Hepatocyte (in vitro differentiated cells): ENCODE measurements around the gene KCNK13. TPM values are rescaled to one million over a fixed set of nuclear protein-coding genes. Genes with fewer than 3 reads are reported as not detected.
"Not testable (repeated sequence)": the region's sequence is repeated elsewhere in the genome, so short reads cannot be mapped to it uniquely, and the experiment has no call there.

Experiments used
- DNase-seq: peaks from one replicate; pipeline ENCODE4 v3.0.0-alpha.2; 2016; ENCODE audit warnings: low spot score
- H2AFZ ChIP-seq: fragments of 200-600 bp; sonication (generic); 2 replicates; pipeline ENCODE4 v1.6.0; 2016; ENCODE audit warnings: antibody characterized with exemption, mild to moderate bottlenecking
- H3K27ac ChIP-seq: fragments of 200-600 bp; sonication (generic); 2 replicates; pipeline ENCODE4 v1.5.1; 2016; ENCODE audit warnings: mild to moderate bottlenecking
- H3K27me3 ChIP-seq: fragments of 200-600 bp; sonication (generic); 2 replicates; pipeline ENCODE4 v1.6.1; 2016
- H3K36me3 ChIP-seq: fragments of 200-600 bp; sonication (generic); replicated peaks from 2 replicates; pipeline ENCODE4 v1.5.1; 2016; ENCODE audit warnings: low read depth; ENCODE audit not compliant: insufficient read depth
- H3K4me1 ChIP-seq: fragments of 200-600 bp; sonication (generic); 2 replicates; pipeline ENCODE4 v1.5.1; 2016; ENCODE audit warnings: mild to moderate bottlenecking, moderate library complexity; ENCODE audit not compliant: insufficient read depth
- H3K4me2 ChIP-seq: fragments of 200-600 bp; sonication (generic); 2 replicates; pipeline ENCODE4 v1.6.0; 2016
- H3K4me3 ChIP-seq: fragments of 200-600 bp; sonication (generic); 2 replicates; pipeline ENCODE4 v1.5.1; 2016; ENCODE audit warnings: mild to moderate bottlenecking
- H3K79me2 ChIP-seq: fragments of 200-600 bp; sonication (generic); 2 replicates; pipeline ENCODE4 v1.6.0; 2017; ENCODE audit warnings: mild to moderate bottlenecking
- H3K9me2 ChIP-seq: fragments of 200-600 bp; sonication (generic); replicated peaks from 2 replicates; pipeline ENCODE4 v1.6.0; 2017; ENCODE audit warnings: mild to moderate bottlenecking; ENCODE audit not compliant: insufficient read depth
- H3K9me3 ChIP-seq: fragments of 200-600 bp; sonication (generic); 2 replicates; pipeline ENCODE4 v1.5.1; 2016; ENCODE audit warnings: low read depth, mild to moderate bottlenecking
- H4K20me1 ChIP-seq: fragments of 200-600 bp; sonication (generic); 2 replicates; pipeline ENCODE4 v1.6.0; 2016; ENCODE audit warnings: mild to moderate bottlenecking; ENCODE audit not compliant: insufficient read depth, poor library complexity, severe bottlenecking
- EZH2 ChIP-seq: fragments of 200-600 bp; sonication (generic); IDR thresholded peaks from 2 replicates; pipeline ENCODE4 v1.6.1; 2016; ENCODE audit warnings: antibody characterized with exemption, mild to moderate bottlenecking, borderline replicate concordance
- EZH2phosphoT487 ChIP-seq: fragments of 200-600 bp; sonication (generic); IDR thresholded peaks from one replicate; pipeline ENCODE4 v1.6.1; 2018; ENCODE audit warnings: antibody characterized with exemption, mild to moderate bottlenecking, low read depth, moderate library complexity; ENCODE audit not compliant: unreplicated experiment, severe bottlenecking
- WGBS: methylation state at CpG from one replicate; pipeline ENCODE4 v1.1.6; 2016; ENCODE audit warnings: low lambda C conversion rate; ENCODE audit errors: missing lambda C conversion rate; 5-methylcytosine and 5-hydroxymethylcytosine counted together
- polyA plus RNA-seq: library from polyadenylated mRNA; unstranded; fragments of >200 nt; fragmentation: Nextera tagmentation; extraction: Ambion mirVana; gene quantifications from 2 replicates; pipeline ENCODE4 v1.2.1, GENCODE V29; 2016
- total RNA-seq: library from RNA; depleted of rRNA; stranded (reverse); fragments of >200 nt; gene quantifications from 2 replicates; pipeline ENCODE4 v1.2.3, GENCODE V29; 2014
- TF ChIP-seq, protein P1 (sequence below): fragments of 200-600 bp; sonication (generic); IDR thresholded peaks from 2 replicates; pipeline ENCODE4 v1.5.1; 2016; ENCODE audit warnings: antibody characterized with exemption, mild to moderate bottlenecking; ENCODE audit not compliant: poor library complexity

Gene KCNK13
- total and polyA plus RNA-seq, 2 experiments from 2014 or later, result 0.15 to 0.47 TPM

DNA sequence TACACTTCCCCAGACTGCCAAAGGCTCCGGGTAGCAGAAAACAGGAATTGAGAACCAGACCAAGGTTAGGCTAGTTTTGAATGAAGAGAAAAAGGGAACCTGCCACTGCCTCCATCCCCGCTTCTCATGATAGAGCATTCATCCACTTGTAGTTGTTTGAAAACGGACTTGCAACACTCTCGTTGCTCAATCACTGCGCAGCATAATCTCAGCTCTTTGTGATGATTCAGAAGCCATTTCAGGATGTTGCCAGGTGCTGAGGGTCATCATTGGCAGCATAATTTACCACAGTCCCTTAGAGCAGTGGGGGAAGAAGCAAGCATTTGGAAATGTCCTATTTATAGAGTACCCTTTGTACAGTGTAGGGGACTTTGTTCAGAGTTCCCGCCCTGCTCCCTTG is 25.6 kb downstream of the KCNK13 start:
- TF ChIP-seq EZH2 (no peak), EZH2phosphoT487 (no peak)
- TF ChIP-seq, protein P1, sequence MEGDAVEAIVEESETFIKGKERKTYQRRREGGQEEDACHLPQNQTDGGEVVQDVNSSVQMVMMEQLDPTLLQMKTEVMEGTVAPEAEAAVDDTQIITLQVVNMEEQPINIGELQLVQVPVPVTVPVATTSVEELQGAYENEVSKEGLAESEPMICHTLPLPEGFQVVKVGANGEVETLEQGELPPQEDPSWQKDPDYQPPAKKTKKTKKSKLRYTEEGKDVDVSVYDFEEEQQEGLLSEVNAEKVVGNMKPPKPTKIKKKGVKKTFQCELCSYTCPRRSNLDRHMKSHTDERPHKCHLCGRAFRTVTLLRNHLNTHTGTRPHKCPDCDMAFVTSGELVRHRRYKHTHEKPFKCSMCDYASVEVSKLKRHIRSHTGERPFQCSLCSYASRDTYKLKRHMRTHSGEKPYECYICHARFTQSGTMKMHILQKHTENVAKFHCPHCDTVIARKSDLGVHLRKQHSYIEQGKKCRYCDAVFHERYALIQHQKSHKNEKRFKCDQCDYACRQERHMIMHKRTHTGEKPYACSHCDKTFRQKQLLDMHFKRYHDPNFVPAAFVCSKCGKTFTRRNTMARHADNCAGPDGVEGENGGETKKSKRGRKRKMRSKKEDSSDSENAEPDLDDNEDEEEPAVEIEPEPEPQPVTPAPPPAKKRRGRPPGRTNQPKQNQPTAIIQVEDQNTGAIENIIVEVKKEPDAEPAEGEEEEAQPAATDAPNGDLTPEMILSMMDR, result no peak
- WGBS, result 92% methylated on average over 6 of the region's 6 CpGs
- no peak for DNase-seq
- H3K4me1 ChIP-seq, result no peaks in the 10 kb centered on the region
- no peak overlapping the region for H3K4me3 ChIP-seq
- H3K9me2 ChIP-seq, result no peaks in the 10 kb centered on the region
- H3K4me2 ChIP-seq, result no peak overlapping the region
- H4K20me1 ChIP-seq, result no peaks in the 10 kb centered on the region
- no peaks in the 10 kb centered on the region for H3K36me3 ChIP-seq
- no peaks in the 10 kb centered on the region for H3K9me3 ChIP-seq
- no peak overlapping the region for H2AFZ ChIP-seq
- H3K27me3 ChIP-seq, result no peaks in the 10 kb centered on the region
- H3K27ac ChIP-seq, result no peak overlapping the region
- no peaks in the 10 kb centered on the region for H3K79me2 ChIP-seq

DNA sequence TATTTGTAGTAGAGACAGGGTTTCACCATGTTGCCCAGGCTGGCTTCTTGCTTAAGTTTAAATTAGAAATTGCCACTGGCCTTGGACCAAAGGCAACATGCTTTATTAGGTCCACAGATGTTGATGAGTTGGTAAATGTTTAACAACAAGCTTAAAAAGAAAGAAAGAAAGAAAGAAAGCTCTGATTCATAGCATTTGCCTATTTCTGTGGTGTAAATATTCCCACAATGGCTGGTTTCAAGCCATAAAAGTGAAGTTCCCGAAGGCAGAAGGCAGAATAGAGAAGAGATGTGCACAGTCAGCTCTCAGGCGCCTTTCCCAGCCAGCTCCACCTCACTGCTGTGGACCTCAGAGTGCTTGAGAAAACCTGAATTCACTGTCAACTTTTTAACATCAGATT is 26.4 kb downstream of the KCNK13 start:
- H3K4me3 ChIP-seq, result no peak overlapping the region
- no peak overlapping the region for H3K4me2 ChIP-seq
- no peaks in the 10 kb centered on the region for H3K9me2 ChIP-seq
- H3K4me1 ChIP-seq, result no peaks in the 10 kb centered on the region
- no peak overlapping the region for H2AFZ ChIP-seq
- H3K27ac ChIP-seq, result no peak overlapping the region
- TF ChIP-seq, protein P1, result no peak
- no peak for TF ChIP-seq EZH2
- no peak for TF ChIP-seq EZH2phosphoT487
- H4K20me1 ChIP-seq, result no peaks in the 10 kb centered on the region
- no peaks in the 10 kb centered on the region for H3K79me2 ChIP-seq
- DNase-seq, result no peak
- 82% methylated on average over 2 of the region's 2 CpGs for WGBS
- no peaks in the 10 kb centered on the region for H3K27me3 ChIP-seq
- H3K36me3 ChIP-seq, result no peaks in the 10 kb centered on the region
- no peaks in the 10 kb centered on the region for H3K9me3 ChIP-seq

DNA sequence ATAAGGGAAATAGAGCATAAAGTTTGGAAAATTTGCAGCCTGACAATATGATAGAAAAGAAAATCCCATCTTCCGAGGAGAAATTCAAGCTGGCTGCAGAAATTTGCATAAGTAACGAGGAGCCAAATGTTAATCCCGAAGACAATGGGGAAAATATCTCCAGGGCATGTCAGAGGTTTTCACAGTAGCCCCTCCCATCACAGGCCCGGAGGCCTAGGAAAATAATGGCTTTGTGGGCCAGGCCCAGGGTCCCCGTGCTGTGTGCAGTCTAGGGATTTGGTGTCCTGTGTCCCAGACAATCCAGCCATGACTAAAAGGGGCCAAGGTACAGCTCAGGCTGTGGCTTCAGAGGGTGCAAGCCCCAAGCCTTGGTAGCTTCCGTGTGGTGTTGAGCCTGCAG is 27.7 kb downstream of the KCNK13 start:
- H3K9me2 ChIP-seq, H3K27ac ChIP-seq, H3K4me2 ChIP-seq, H3K9me3 ChIP-seq, DNase-seq, H2AFZ ChIP-seq, H3K4me1 ChIP-seq, H3K27me3 ChIP-seq, H3K79me2 ChIP-seq, H3K36me3 ChIP-seq, H3K4me3 ChIP-seq, H4K20me1 ChIP-seq: not testable (repeated sequence)
- WGBS, result 30% methylated on average over 6 of the region's 6 CpGs

DNA sequence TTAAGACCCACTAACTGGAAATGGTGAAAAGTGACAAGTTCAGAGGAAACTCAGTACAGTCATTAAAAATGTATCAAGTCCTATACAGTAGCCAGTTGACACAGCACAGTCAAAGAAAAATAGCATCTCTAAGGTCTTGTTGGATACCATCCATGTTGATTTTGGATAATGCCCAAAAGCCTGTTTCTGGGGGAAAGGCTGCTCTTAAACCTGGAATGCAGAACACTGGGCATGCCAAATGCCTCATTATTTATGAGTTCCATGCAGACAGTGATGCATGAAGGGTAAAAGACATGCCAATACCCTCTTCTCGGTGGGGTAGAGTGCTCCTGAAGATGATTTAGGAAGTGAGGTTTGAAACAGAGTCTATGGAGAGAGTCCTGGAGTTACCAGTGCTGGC is 29.6 kb downstream of the KCNK13 start:
- Histone ChIP-seq H3K9me3 (no peaks in the 10 kb centered on the region), H2AFZ (no peak overlapping the region), H3K27ac (no peak overlapping the region), H3K9me2 (no peaks in the 10 kb centered on the region), H4K20me1 (no peaks in the 10 kb centered on the region), H3K4me3 (no peak overlapping the region), H3K27me3 (no peaks in the 10 kb centered on the region), H3K79me2 (no peaks in the 10 kb centered on the region), H3K4me1 (no peaks in the 10 kb centered on the region), H3K4me2 (no peak overlapping the region), H3K36me3 (no peaks in the 10 kb centered on the region)
- TF ChIP-seq, protein P1, result no peak
- TF ChIP-seq EZH2phosphoT487 (no peak), EZH2 (no peak)
- WGBS, result 63% methylated on average over 1 of the region's 1 CpG
- no peak for DNase-seq
